ENCODE data around the gene RAG2.
A peak's percentile ranks its signal among the peaks of the same experiment; 100 is the strongest.

Gene RAG2

GRCh38 chr11:36627006-36627405, 29.0 kb upstream of the RAG2 start:
- Histone ChIP-seq H2AFZ (ENCODE audit: low read depth, low read length) (no peak overlapping the region), H3K4me1 (ENCODE audit: insufficient read depth, low read length) (peaks cover 91% of the 10 kb centered on the region)
- TF ChIP-seq CTCF (IDR thresholded peaks at IDR 0.05; ENCODE audit: borderline replicate concordance, extremely low read depth, low read length, poor library complexity, severe bottlenecking), result no peak
- no peak for TF ChIP-seq EZH2 (IDR thresholded peaks at IDR 0.05; ENCODE audit: borderline replicate concordance, low read depth, low read length, severe bottlenecking)

DNA sequence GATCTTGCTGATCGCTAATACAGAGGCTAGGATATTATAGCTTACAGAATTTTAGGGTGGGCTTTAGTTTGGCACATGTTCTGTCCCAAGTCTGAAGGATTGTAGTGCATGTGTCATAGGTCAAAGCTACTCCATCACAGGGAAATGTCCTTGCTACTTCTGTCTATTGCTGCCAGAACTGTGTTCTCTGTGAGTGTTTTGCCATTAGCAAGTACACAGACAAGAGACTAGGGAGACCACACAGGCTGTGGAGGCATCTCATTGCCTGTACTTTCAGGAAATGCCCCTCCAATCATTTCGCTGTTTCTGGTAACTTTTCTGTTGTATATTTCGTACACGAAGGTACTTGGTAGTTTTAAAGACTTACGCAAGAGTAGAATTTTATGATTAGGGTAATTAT, 25.5 kb upstream of the RAG2 start:
- Histone ChIP-seq H3K36me3 (ENCODE audit: insufficient read depth, low read length) (no peaks in the 10 kb centered on the region), H3K4me3 (ENCODE audit: low read depth in 1 of 2, low read length in 2 of 2) (0 out of 4 replicates have a peak overlapping the region, but pooled peaks of 1 of the 2 experiments have one; percentile 16), H3K9me3 (ENCODE audit: insufficient read depth, low read length, severe bottlenecking) (no peaks in the 10 kb centered on the region), H4K20me1 (ENCODE audit: insufficient read depth, low read length) (no peaks in the 10 kb centered on the region), H3K27ac (ENCODE audit: low read length) (peak overlapping the region; percentile 96), H3K79me2 (ENCODE audit: insufficient read depth, low read length) (peaks cover 58% of the 10 kb centered on the region), H2AFZ (ENCODE audit: low read depth, low read length) (peak overlapping the region; percentile 49), H3K4me2 (ENCODE audit: insufficient read depth, low read length) (peak overlapping the region; percentile 62), H3K27me3 (ENCODE audit: insufficient read depth, low read length, poor library complexity) (no peaks in the 10 kb centered on the region), H3K4me1 (ENCODE audit: insufficient read depth, low read length) (peaks cover 96% of the 10 kb centered on the region), H3K9ac (ENCODE audit: low read depth, low read length) (peak overlapping the region; percentile 59)
- ATAC-seq (ENCODE audit: insufficient read depth, low read depth) (peak; percentile 31), DNase-seq (peak; percentile 50)
- no peak for TF ChIP-seq EZH2 (IDR thresholded peaks at IDR 0.05; ENCODE audit: borderline replicate concordance, low read depth, low read length, severe bottlenecking)
- TF ChIP-seq CTCF (IDR thresholded peaks at IDR 0.05; ENCODE audit: borderline replicate concordance, extremely low read depth, low read length, poor library complexity, severe bottlenecking), result no peak

More at GRCh38 chr11:36627006-36627405, 29.0 kb upstream of the RAG2 start:
- Histone ChIP-seq H3K79me2 (ENCODE audit: insufficient read depth, low read length) (peaks cover 29% of the 10 kb centered on the region), H3K4me2 (ENCODE audit: insufficient read depth, low read length) (no peak overlapping the region), H3K27ac (ENCODE audit: low read length) (no peak overlapping the region), H3K36me3 (ENCODE audit: insufficient read depth, low read length) (no peaks in the 10 kb centered on the region), H4K20me1 (ENCODE audit: insufficient read depth, low read length) (no peaks in the 10 kb centered on the region), H3K9ac (ENCODE audit: low read depth, low read length) (no peak overlapping the region), H3K27me3 (ENCODE audit: insufficient read depth, low read length, poor library complexity) (no peaks in the 10 kb centered on the region), H3K9me3 (ENCODE audit: insufficient read depth, low read length, severe bottlenecking) (no peaks in the 10 kb centered on the region), H3K4me3 (ENCODE audit: low read depth in 1 of 2, low read length in 2 of 2) (no peak overlapping the region)
- no peak for DNase-seq
- ATAC-seq (ENCODE audit: insufficient read depth, low read depth), result no peak

DNA sequence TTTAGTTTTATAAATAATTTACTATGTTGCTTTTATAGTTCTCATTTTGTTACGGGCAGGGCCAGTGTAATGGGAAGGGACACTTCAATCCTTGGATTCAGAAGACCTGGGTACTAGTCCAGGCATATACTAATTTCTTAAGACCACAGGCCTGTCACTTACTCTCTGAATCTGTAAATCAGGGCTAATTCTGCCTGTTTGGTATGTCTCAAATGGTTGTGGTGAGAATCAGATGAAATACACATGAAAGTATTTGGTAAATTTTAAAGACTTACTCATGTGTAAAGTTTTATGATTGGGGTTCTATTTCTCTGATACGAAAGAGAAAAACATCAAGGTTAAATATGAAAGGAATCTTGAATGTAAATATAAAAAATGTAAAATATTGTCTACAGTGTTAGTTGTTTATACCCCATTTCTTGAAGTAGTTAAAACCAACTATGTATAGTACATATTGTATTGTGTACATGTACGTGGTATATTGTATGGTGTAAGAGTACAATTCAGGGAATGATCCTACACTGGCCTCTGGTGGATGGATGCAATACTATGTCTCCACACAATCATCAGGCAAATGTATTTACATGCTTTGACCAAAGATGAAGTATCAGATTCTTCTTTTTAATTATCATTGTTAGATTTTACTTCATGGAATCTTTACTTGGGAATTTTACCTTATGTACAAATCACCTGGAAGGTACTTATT, 24.5 kb upstream of the RAG2 start:
- Histone ChIP-seq H3K36me3 (ENCODE audit: insufficient read depth, low read length) (no peaks in the 10 kb centered on the region), H3K9me3 (ENCODE audit: insufficient read depth, low read length, severe bottlenecking) (no peaks in the 10 kb centered on the region), H3K27ac (ENCODE audit: low read length) (peak overlapping the region; percentile 96), H3K4me3 (ENCODE audit: low read depth in 1 of 2, low read length in 2 of 2) (0 out of 4 replicates have a peak overlapping the region, but pooled peaks of 1 of the 2 experiments have one; percentile 21), H3K79me2 (ENCODE audit: insufficient read depth, low read length) (peaks cover 67% of the 10 kb centered on the region), H3K9ac (ENCODE audit: low read depth, low read length) (peak overlapping the region; percentile 59), H2AFZ (ENCODE audit: low read depth, low read length) (peak overlapping the region; percentile 20; the same call in 1 of the 2 replicates), H4K20me1 (ENCODE audit: insufficient read depth, low read length) (no peaks in the 10 kb centered on the region), H3K4me2 (ENCODE audit: insufficient read depth, low read length) (peak overlapping the region; percentile 62), H3K27me3 (ENCODE audit: insufficient read depth, low read length, poor library complexity) (no peaks in the 10 kb centered on the region), H3K4me1 (ENCODE audit: insufficient read depth, low read length) (peaks cover 96% of the 10 kb centered on the region)
- ATAC-seq (ENCODE audit: insufficient read depth, low read depth) (peak; percentile 78), DNase-seq (peak; percentile 78)
- TF ChIP-seq CTCF (IDR thresholded peaks at IDR 0.05; ENCODE audit: borderline replicate concordance, extremely low read depth, low read length, poor library complexity, severe bottlenecking), result peak; percentile 96
- TF ChIP-seq EZH2 (IDR thresholded peaks at IDR 0.05; ENCODE audit: borderline replicate concordance, low read depth, low read length, severe bottlenecking), result no peak
